ENCODE data around the gene ZNF497.
A peak's percentile ranks its signal among the peaks of the same experiment; 100 is the strongest.

ZNF497 gene

GRCh38 chr19:58374200-58374599 is 11.6 kb upstream of the ZNF497 start:
- no peak overlapping the region for H3K4ac ChIP-seq (ENCODE audit: low read depth in 1 of 2, low read length in 2 of 2)
- no peak overlapping the region for H3K4me2 ChIP-seq (ENCODE audit: low read length, poor library complexity, severe bottlenecking)
- H3K79me1 ChIP-seq (replicated peaks; ENCODE audit: low read length, poor library complexity, severe bottlenecking) = peaks cover 20% of the 10 kb centered on the region
- H3K27ac ChIP-seq (ENCODE audit: low read length, poor library complexity, severe bottlenecking) = no peak overlapping the region
- no peak overlapping the region for H2AFZ ChIP-seq (ENCODE audit: low read depth, low read length)
- H4K8ac ChIP-seq (ENCODE audit: low read length) = no peak overlapping the region
- no peak overlapping the region for H3K18ac ChIP-seq (ENCODE audit: low read depth in 1 of 2, low read length in 2 of 2)
- H2BK15ac ChIP-seq (ENCODE audit: low read depth, poor library complexity, severe bottlenecking) = no peak overlapping the region
- H2BK12ac ChIP-seq (ENCODE audit: low read length in 2 of 2) = no peak overlapping the region
- no peak overlapping the region for H2BK5ac ChIP-seq (ENCODE audit: low read depth, low read length, poor library complexity, severe bottlenecking)
- H3K4me1 ChIP-seq (ENCODE audit: control insufficient read depth, insufficient read depth, low read depth, low read length) = peaks cover 6% of the 10 kb centered on the region
- no peaks in the 10 kb centered on the region for H3K9me3 ChIP-seq (ENCODE audit: control insufficient read depth, low read length)
- H4K91ac ChIP-seq (ENCODE audit: low read length) = no peak overlapping the region
- H3K14ac ChIP-seq (ENCODE audit: low read length in 2 of 2) = no peak overlapping the region
- no peak overlapping the region for H3K4me3 ChIP-seq (ENCODE audit: insufficient read depth in 1 of 2, low read depth in 1 of 2, low read length in 2 of 2)
- peak; percentile 44 for DNase-seq
- H3K27me3 ChIP-seq (ENCODE audit: control insufficient read depth in 1 of 2, insufficient read depth in 1 of 2, low read length in 2 of 2) = no peaks in the 10 kb centered on the region
- no peak overlapping the region for H3K23ac ChIP-seq (ENCODE audit: low read length in 2 of 2)
- 77% methylated on average over 3 of the region's 4 CpGs for WGBS
- H2BK120ac ChIP-seq (ENCODE audit: low read depth, low read length) = no peak overlapping the region
- peaks cover 0 to 6% of the 10 kb centered on the region in 2 experiments for H3K36me3 ChIP-seq (ENCODE audit: control insufficient read depth in 1 of 2, insufficient read depth in 2 of 2, low read depth in 1 of 2, low read length in 2 of 2)
- no peak overlapping the region for H2AK5ac ChIP-seq (ENCODE audit: low read length, severe bottlenecking)
- H3K9ac ChIP-seq (ENCODE audit: low read length) = no peak overlapping the region

DNA sequence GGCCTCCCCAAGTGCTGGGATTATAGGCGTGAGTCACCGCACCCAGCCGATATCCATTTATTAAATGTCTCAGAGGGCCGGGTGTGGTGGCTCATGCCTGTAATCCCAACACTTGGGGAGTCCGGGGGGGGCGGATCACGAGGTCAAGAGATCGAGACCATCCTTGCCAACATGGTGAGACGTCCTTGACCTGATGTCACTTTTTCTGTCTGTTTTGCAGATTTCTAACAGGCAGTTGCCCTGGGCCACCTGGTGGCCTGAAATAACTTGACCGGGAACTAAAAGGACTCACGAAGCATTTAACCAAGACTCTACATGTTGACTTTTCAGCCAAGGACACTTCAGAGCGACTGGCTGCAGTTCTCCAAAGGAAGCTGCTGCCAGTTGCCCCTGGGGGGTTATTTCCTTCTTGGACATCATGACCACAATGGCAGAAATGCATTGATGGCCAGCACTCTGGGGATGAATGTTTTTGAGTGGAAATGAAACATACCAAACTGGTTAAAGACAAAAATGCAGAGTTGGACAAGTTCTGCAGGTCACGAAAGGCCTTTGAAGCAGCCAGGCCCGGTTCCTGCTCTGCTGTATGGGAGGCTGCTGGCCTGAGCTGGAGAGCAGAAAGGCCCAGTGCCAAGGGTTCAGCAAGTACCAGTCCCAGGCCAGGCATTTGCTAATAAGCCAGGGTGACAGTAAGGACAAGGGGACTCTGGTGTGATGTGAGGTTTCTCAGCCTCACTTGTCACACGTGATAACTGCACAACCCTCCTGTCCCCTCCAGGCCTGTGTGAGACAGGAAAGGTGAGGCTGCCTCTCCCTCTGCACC is 10.0 kb upstream of the ZNF497 start:
- H3K4me1 ChIP-seq (ENCODE audit: control insufficient read depth, insufficient read depth, low read depth, low read length) = peaks cover 3% of the 10 kb centered on the region
- H3K79me1 ChIP-seq (replicated peaks; ENCODE audit: low read length, poor library complexity, severe bottlenecking) = peaks cover 3% of the 10 kb centered on the region
- H4K8ac ChIP-seq (ENCODE audit: low read length) = no peak overlapping the region
- no peaks in the 10 kb centered on the region for H3K27me3 ChIP-seq (ENCODE audit: control insufficient read depth in 1 of 2, insufficient read depth in 1 of 2, low read length in 2 of 2)
- no peak overlapping the region for H3K4me2 ChIP-seq (ENCODE audit: low read length, poor library complexity, severe bottlenecking)
- H3K9me3 ChIP-seq (ENCODE audit: control insufficient read depth, low read length) = no peaks in the 10 kb centered on the region
- H2BK15ac ChIP-seq (ENCODE audit: low read depth, poor library complexity, severe bottlenecking) = no peak overlapping the region
- 80% methylated on average over 15 of the region's 15 CpGs for WGBS
- no peak overlapping the region for H2AK5ac ChIP-seq (ENCODE audit: low read length, severe bottlenecking)
- no peak overlapping the region for H4K91ac ChIP-seq (ENCODE audit: low read length)
- H3K9ac ChIP-seq (ENCODE audit: low read length) = no peak overlapping the region
- H2AFZ ChIP-seq (ENCODE audit: low read depth, low read length) = no peak overlapping the region
- DNase-seq = no peak
- H3K23ac ChIP-seq (ENCODE audit: low read length in 2 of 2) = no peak overlapping the region
- no peak overlapping the region for H3K14ac ChIP-seq (ENCODE audit: low read length in 2 of 2)
- H3K36me3 ChIP-seq (ENCODE audit: control insufficient read depth in 1 of 2, insufficient read depth in 2 of 2, low read depth in 1 of 2, low read length in 2 of 2) = peaks cover 0 to 20% of the 10 kb centered on the region in 2 experiments
- no peak overlapping the region for H2BK12ac ChIP-seq (ENCODE audit: low read length in 2 of 2)
- H3K4me3 ChIP-seq (ENCODE audit: insufficient read depth in 1 of 2, low read depth in 1 of 2, low read length in 2 of 2) = no peak overlapping the region
- no peak overlapping the region for H3K4ac ChIP-seq (ENCODE audit: low read depth in 1 of 2, low read length in 2 of 2)
- no peak overlapping the region for H3K18ac ChIP-seq (ENCODE audit: low read depth in 1 of 2, low read length in 2 of 2)
- H3K27ac ChIP-seq (ENCODE audit: low read length, poor library complexity, severe bottlenecking) = no peak overlapping the region
- no peak overlapping the region for H2BK5ac ChIP-seq (ENCODE audit: low read depth, low read length, poor library complexity, severe bottlenecking)
- H2BK120ac ChIP-seq (ENCODE audit: low read depth, low read length) = no peak overlapping the region

GRCh38 chr19:58368561-58369360 is 6.2 kb upstream of the ZNF497 start:
- Histone ChIP-seq H4K8ac (ENCODE audit: low read length) (no peak overlapping the region), H3K4ac (ENCODE audit: low read depth in 1 of 2, low read length in 2 of 2) (no peak overlapping the region), H2BK120ac (ENCODE audit: low read depth, low read length) (no peak overlapping the region), H3K14ac (ENCODE audit: low read length in 2 of 2) (no peak overlapping the region), H3K4me2 (ENCODE audit: low read length, poor library complexity, severe bottlenecking) (no peak overlapping the region), H3K4me3 (ENCODE audit: insufficient read depth in 1 of 2, low read depth in 1 of 2, low read length in 2 of 2) (no peak overlapping the region), H2BK12ac (ENCODE audit: low read length in 2 of 2) (no peak overlapping the region), H3K27me3 (ENCODE audit: control insufficient read depth in 1 of 2, insufficient read depth in 1 of 2, low read length in 2 of 2) (no peaks in the 10 kb centered on the region), H3K4me1 (ENCODE audit: control insufficient read depth, insufficient read depth, low read depth, low read length) (peaks cover 3% of the 10 kb centered on the region), H3K9ac (ENCODE audit: low read length) (no peak overlapping the region), H3K9me3 (ENCODE audit: control insufficient read depth, low read length) (no peaks in the 10 kb centered on the region), H4K91ac (ENCODE audit: low read length) (no peak overlapping the region), H3K18ac (ENCODE audit: low read depth in 1 of 2, low read length in 2 of 2) (no peak overlapping the region), H2AFZ (ENCODE audit: low read depth, low read length) (no peak overlapping the region), H2BK15ac (ENCODE audit: low read depth, poor library complexity, severe bottlenecking) (no peak overlapping the region), H2AK5ac (ENCODE audit: low read length, severe bottlenecking) (no peak overlapping the region), H3K79me1 (replicated peaks; ENCODE audit: low read length, poor library complexity, severe bottlenecking) (peaks cover 2% of the 10 kb centered on the region), H2BK5ac (ENCODE audit: low read depth, low read length, poor library complexity, severe bottlenecking) (no peak overlapping the region), H3K23ac (ENCODE audit: low read length in 2 of 2) (no peak overlapping the region), H3K36me3 (ENCODE audit: control insufficient read depth in 1 of 2, insufficient read depth in 2 of 2, low read depth in 1 of 2, low read length in 2 of 2) (peaks cover 0 to 35% of the 10 kb centered on the region in 2 experiments), H3K27ac (ENCODE audit: low read length, poor library complexity, severe bottlenecking) (no peak overlapping the region)
- 97% methylated on average over 68 of the region's 68 CpGs for WGBS
- DNase-seq = no peak

All from mesenchymal stem cell (in vitro differentiated cells and primary cell).